ENCODE measurements around the gene THADA.
A peak's percentile ranks its signal among the peaks of the same experiment; 100 is the strongest.
"Not testable (repeated sequence)": the region's sequence is repeated elsewhere in the genome, so short reads cannot be mapped to it uniquely, and the experiment has no call there.

Gene THADA

DNA sequence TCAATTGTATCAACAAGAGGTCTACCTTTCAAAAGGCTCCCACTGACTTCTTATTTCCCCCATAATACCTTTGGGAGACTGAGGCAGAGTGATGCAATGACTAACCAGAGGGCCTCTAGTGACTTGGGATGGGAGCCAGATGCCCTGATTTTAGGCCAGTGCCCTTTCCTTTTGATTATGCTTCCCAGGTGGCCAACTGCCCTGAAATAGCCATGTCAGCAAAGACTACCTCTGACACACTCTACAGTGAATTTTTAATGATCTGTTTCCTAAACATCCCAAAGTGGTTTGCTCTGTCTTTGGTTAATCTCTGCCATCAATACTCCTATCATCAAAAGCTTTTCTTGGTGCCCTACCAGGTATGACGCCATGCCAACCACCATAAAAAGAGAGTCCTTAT, 303.5 kb downstream of the THADA start:
- DNase-seq: no peak

DNA sequence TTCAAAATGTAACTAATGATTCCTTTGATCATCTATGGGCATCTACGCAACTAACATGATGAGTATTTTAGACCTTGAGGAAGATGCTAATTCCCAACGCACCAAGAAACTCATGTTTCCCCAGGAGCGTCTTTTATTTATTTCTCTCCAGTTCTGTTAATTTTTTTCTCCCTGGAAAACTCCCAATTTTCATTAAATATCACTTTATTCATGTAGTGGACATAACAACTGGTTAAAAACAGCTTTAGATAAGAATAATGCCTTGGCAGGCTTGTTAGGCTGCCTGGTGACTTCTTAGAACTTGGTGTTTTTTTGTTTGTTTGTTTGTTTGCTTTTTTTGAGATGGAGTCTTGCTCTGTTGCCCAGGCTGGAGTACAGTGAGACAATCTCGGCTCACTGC, 306.5 kb downstream of the THADA start:
- DNase-seq: no peak

DNA sequence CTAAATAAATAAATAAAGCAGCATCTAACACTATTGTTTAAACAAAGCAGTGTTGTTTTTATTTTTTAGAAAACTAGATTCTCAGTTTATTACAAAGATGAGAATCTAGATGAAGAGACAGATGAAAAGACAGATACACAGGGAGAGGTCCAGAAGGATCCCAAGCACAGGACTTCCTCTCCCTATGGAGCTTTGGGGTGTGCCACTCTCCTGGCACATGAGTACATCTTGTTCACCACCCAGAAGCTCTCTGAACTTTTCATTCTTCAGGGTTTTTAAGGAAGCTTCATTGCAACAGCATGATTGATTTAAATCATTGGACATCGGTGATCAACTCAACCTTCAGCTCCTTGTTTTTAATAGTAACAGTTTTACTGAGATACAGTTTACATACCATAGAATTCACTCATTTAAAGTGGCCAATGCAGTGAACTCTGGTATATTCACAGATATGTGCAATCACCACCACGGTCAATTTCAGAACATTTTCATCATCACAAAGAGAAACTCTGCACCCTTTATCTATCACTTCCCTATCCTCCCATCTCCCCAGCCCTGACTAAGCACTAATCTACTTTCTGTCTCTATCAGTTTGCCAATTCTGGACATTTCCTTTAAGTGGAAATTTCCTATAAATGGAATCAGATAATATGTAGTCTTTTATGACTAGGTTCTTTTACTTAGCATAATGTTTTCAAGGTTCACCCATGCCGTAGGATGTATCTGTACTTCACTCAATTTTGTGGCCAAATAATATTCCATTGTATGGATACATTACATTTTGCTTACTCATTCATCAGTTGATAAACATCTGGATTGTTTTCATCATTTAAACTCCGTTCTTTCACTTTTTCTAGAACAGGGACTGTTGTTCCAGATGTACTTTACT, 307.2 kb downstream of the THADA start:
- no peak for DNase-seq

DNA sequence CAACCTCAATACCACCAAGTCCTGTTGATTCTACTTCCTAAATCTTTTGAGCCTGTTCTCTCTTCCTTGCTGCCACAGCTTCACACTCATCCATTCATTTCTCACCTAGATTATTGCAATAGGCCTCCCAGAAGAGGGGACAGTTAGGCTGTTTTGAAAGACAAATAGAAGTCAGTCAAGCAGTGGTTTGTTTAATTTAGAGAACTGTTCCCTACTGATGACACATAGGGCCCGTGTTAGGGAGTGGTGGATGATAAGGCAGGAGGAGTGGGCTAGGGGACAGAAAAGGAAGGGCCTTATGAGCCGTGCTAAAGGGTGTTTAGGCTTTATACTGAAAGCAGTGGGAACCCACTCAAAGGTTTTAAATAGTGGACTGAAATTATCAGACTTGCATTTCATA, 309.9 kb downstream of the THADA start:
- no peak for DNase-seq

DNA sequence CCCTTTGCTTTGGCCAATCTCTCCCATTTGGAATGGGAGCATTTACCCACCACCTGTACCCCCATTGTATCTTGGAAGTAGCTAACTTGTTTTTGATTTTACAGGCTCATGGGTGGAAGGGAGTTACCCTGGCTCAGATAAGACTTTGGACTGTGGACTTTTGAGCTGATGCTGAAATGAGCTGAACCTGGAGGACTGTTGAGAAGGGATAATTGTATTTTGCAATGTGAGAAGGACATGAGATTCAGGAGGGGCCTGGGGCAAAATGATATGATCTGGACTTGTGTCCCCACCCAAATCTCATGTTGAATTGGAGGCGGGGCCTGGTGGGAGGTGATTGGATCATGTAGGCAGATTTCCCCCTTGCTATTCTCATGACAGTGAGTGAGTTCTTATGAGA, 310.9 kb downstream of the THADA start:
- no peak for DNase-seq

DNA sequence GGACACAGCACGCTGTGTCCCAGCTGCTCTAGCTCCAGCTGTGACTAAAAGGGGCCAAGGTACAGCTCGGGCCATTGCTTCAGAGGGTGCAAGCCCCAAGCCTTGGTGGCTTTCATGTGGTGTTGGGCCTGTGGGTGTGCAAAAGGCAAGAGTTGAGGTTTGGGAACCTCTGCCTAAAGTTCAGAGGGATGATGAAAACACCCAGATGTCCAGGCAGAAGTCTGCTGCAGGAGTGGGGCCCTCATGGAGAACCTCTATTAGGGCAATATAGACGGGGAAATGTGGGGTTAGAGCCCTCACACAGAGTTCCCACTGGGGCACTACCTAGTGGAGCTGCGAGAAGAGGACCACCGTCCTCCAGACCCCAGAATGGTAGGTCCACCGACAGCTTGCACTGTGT, 311.5 kb downstream of the THADA start:
- DNase-seq: not testable (repeated sequence)

DNA sequence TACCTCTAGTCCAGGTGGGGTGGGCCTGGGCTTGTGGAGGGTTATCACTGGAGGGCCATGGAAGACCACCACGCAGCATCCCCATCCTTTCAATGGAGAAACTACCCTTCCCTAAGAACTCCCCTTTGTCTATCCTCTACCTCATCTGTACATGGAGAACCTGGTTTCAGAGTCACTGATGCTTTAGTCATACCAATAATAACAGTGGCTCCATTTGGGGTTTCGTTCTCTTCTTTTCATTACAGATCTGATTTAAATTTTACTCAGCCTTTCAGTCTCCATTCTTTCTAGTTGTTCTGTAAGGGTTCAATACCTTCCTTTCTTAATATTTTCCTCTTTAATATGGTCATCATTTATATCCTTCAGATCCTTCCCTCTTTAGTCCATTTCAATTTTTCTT, 314.8 kb downstream of the THADA start:
- no peak for DNase-seq

DNA sequence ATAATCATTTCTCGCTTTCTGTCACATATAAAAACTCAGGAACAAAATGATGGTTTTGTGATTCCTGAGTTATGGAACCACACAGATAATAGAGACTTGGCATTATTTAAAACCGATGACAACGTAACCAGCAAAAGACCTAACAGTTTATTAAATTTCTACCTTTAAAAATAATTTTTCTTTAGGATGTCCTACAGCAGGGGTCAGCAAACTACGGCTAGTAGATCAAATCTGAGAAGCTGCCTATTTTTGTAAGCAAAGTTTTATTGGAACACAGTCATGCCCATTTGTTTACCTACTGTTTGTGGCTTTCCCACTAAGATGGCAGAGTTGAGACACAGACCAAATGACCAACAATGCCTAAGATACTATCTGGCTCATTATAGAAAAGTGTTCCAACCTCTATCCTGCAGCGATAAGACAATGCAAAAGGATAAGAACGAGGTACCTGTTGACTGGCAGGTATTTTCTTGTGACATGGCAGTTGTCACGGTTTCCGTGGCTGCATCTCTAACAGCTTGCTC, 316.5 kb downstream of the THADA start:
- DNase-seq: no peak

DNA sequence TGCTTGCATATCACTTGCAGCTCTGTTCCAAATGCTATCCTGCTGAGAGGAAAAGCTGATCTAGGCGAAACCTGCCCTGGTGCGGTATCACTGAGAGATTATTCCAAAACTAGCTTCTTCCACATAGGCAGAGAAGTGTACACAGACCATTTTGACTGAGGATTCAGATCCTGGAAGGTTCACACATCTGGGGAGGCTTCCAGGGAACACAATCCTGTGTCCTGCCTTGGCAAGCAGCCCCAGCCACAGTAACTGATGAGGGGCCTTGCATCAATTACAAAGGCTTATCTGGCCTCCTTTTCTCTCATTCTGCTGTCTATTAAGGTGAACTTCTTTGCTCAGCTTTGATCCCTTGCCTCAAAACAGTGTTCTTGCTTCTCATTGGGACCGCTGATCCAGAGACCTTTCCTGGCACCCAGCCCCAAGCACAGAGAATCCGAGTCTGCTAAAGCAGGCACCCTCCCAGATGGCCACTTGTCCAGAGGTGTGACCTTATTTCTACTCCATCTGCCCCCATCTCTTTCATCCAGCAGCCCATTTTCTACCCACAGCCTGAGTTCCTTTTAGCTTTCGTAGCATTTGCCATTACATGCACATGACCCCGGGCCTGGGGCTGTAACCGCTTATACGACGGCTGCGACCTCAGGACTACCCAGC, 317.1 kb downstream of the THADA start:
- DNase-seq: no peak

DNA sequence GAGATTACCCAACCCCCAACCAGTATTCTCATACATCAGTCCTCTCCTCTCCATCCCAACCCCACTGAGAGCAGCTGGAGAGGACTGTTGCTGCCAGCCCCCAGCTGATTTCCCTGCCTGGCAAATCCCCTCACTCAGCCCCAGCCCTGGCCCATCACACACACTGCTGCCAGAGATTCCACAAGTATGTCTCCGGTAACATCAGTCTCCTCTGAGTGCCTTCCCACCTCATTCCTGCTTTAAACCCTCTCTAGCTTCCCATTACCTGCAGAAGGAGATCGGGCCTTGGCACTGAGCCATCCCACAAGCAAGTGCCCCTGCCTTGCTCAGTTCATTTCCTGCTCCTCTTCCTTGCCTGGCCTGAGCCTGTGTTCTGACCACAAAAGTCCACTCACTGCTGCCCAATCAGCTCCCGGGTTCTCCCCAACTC, 318.9 kb downstream of the THADA start:
- DNase-seq: no peak

DNA sequence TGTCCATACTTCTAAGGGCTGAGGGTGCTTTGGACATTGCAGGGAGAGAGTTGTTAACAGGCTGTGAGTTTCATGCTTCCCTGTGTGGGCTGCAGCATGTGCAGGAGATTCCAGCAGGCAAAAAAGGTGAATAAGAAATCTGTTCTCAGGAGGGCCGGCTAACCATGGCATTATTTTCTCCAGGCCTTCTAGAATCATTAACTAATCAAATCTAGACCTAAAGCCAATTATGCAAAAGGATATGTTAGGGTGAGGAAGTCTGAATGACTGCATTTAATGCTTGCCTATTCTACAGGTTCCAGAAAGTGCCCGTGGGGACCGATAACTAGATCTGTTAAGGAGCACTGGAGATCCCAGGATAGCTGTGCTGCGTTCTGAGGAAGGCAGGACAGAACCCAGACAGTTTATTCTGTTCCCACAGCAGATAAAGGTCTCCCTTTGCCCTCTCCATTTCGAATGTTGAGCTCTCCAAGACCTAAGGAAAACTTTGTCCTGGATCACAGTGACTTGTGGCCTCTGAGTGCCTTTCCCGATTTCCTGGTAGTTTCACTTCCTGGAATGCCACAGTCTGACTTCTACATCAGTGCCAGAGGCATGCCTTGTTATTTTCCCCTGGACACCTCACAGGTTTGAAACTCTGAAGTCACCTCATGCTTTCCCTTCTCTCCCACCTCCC, 319.4 kb downstream of the THADA start:
- DNase-seq: no peak

DNA sequence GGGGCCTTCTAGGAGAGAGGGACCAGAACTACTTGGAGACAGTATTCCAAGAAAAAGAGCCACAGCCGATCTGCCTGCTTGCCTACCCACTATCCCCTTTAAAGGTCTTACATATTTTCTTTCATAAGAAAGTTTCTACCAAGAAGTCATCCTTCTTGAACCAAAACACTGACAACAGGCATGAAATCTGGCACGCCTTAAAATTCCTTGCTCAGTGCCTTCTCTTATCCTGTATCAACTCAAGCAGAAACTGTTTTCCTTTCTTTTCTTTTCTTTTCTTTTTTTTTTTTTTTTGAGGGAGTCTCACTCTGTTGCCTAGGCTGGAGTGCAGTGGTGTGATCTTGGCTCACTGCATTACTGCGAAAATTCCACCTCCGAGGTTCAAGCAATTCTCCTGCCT, 321.1 kb downstream of the THADA start:
- no peak for DNase-seq

DNA sequence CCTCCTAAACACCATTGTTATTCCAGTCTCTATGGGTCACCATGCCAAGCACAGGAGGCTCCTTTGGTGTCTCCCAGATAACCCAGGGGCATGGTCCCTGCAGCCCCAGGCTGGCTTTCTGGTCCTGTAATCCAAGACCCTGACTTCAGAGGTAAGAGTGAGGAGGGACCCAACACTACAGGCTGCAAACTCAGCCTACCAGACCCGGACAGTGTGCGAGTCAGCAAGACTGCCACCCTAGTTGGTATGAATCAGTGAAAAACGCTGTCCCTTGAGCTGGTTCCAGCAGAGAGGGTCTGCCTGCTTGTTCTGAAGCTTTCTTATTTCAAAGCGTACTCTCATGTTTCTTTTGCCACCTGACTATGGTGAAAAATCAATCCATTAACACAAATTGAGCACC, 321.8 kb downstream of the THADA start:
- DNase-seq: no peak

DNA sequence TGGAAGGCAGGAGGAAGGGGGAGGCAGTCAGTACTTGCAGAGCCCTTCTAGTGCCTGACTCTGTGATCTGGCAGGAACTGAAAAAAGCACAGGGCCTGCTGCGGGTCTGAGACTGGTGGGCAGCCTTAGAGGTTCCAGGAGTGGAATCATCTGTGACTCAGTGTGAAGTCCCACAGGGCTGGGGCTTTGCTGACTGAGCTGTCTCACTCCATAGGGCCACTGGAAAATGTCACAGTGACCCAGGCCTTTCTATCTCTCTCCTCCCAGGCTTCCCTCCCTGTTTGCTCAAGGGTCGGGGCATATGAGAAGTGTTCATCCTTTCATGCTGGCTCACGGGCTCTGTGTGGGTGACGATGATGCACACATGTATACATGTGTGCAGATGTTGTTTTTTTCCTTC, 322.3 kb downstream of the THADA start:
- peak; percentile 3 for DNase-seq

DNA sequence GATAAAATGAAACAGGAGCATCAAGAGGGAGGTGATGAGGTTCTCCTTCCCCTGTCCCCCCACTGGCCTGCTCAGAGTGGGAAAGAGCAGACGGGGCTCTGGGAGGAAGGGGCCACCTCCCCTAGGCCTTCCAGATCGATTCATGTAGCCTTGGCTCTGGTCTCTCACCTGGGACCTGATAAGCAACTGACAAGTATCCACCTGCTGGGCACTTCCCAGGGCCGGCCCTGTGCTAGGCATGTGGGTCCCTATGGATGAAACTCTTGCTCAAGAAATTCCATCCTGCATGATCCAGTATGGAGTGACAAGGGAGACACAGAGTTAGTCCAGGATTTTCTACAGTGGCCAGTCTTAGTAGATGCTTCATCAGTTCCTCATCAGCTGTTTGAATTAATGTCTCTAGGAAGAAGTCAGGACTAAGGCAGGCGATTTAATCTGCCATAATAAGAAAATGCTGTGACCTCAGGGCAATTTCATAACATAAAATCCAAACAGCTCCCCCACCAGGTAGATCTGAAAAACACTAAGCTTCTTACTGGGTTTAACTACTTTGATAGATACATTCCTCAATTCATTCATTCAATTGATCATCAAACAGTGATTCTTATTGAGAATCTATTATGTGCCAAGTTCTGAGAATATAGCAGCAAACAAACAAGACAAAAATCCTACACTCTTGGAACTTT, 324.8 kb downstream of the THADA start:
- DNase-seq: no peak

DNA sequence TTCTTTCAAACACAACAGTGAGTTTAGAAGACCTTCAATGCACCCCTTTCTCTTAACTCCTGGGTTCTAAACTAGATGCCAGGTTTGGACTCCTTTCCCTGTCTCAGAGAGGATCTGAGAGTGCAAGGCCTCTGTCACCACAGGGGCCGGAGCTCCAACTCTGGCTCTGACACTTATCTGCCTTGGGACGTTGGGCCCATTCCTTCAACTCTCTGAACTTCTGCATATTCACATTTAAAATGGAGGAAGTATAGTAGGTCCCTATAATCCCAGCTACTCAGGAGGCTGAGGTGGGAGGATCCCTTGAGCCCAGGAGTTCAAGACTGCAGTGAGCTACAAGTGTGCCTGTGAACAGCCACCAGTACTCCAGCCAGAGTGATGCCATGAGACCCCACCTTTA, 325.4 kb downstream of the THADA start:
- no peak for DNase-seq

DNA sequence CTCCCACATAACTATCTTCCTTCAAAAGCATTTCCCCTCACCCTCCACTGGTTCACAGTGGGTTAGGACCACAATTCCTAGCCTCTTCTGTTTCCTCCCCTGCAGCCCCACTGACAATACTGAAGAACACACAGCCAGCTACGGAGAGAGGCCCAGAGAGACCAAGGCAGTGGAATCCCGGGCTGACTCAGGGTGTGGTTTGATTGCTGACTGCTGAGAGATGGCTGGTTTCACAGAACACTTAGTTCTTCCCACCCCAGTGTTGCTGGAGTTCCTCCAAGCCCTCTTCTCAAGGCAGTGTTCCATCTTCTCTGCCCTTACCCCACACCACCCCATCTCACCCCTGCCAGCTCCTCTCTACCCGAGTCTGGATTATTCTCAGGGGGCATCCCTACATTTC, 326.1 kb downstream of the THADA start:
- DNase-seq: no peak

DNA sequence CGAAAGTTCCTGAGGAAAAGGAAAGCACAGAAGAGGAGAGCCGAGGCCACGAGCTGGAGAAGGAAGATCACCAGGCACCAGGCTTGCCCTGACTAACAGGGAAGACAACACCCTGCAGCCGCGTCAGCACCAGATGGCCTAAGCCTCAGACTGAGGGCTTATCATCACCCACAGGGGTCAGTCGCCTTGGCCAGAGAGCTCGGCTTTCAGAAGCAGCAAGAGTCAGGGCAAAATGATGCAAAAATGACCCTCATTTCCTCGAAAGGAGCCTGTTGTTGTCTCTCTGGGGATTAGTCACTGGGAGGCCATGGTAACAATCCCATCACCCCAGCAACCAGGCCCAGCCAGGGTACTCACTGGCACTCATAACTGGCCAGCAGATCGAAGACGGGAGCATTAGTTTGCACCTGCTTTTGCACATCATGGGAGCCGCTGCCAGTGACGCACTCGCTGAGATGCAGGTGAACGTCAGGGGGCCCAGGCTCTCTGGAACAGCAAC, 326.7 kb downstream of the THADA start:
- DNase-seq: no peak

DNA sequence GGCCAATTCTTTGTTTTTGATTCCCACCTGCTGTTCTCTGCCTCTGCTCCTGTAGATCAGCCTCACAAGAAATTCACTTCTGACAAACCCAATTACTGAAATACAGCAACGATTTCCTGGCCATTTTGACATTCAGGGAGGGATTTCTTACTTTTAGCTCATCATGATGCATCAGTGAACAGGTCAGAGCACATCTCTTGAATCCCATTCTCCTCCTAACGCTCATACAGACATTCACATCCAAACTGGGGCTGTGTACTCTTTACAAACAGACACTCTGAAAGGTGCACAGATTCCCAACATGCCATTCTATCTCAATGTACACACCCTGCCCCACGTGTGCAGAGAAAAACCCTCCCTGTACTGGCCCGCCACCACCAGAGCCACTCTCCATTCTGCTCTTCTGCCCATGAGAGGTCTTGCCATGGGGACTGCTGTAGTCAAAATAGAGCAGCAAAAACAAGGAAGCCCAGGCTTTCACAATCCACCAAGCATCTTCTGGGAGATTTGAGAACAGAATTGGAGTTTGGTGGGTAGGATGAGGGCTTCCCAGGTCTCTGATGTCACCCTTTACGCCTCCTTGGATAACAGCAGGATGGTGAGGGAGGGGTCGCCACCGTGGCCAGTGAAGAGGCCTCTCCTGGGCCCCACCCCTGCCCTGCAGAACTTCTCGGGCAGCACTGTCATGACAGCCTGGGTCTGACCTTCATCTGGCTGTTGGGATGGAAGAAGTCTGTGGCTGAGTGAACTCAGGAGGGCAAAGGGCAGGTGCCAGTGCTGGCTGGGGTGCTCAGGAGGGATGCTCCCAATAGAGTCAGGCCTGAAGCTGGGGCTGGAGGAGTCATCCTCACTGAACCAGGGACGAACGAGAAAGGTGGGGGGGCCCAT, 327.5 kb downstream of the THADA start:
- no peak for DNase-seq

DNA sequence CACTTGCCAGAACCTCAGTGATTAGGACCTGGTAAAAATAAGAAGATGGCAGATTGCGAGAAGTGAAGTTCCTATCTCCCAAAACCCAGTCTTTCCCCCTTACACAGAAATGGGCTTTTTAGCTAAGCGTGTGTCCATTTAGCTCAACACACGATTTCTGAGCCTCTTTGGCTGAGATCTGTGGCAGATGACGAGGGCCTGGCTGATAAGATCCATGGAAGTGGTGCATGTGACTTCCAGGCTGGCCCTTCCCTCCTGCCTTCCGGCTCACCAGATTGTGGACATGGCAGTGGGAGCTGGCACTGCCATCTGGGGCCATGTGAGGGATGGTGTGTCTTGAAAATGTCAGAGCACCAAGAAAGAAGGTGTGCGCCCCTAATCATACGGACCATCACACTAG, 328.5 kb downstream of the THADA start:
- DNase-seq: no peak

DNA sequence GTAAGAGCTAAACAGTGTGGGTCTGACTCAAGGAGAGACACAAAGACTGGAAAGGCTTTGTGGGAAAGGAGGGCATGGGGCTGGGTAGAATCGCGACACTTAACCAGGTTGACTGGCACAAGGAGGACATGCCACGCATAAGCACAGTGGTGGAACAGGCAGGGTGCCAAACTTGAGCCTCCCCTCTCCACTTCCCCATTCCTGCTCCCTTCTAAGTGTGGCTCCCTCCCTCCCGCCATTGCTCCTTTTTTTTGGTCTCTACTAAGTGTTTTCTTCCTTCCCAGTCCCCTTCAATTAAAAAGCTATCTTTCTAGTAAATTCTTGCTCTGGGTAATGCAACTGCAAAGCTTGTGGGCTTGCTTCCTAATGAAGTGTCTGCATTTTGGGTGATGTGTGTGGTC, 329.1 kb downstream of the THADA start:
- no peak for DNase-seq

DNA sequence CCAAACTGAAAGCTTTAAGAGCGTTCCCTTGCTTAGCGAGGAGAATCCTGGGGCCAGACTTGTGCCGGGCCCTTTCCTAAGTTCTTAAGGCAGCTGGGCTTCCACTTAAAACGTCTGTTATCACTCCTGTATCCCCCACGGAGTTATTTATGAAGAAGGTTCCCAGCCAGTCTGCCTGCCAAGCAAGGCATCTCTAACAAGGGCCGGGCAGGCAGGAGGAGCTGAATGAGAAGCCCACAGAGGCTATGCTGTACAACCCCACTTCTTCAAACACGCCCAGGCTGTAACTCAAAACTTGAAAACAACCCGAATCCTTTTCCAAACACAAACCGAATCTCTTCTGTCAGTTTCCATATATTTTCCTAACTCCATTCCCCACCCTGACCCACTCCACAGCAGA, 330.4 kb downstream of the THADA start:
- DNase-seq: no peak

All from activated naive CD4-positive, alpha-beta T cell treated with Interleukin-2 at 50 U/mL for 16 hours (primary cell).